ENCODE results near the gene CPLX1.
"Not testable (repeated sequence)": the region's sequence is repeated elsewhere in the genome, so short reads cannot be mapped to it uniquely, and the experiment has no call there.

CPLX1 gene

DNA sequence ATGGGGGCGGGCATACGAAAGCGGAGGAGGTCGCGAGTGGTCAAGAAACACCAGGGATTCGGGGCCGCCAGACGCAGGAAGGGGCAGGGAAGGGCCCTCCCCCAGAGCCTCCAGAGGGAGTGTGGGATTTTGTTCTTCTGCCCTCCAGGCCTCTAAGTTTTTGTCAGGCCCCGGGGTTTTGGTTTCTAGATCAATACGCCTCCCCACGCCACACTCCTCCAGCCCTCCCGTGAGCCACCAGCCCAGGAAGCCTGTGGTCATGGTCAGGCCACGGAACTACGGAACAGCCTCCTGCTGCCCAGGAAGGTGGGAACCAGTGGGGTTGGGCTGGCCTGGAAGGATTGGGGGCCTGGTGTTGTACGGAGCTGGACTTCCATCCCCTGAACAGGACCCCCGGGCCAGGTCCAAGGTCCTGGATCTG is 38.4 kb downstream of the CPLX1 start:
- H3K4me1 Mint-ChIP-seq: peaks cover 35% of the 10 kb centered on the region
- ATAC-seq: no peak
- H3K27me3 Mint-ChIP-seq: peaks cover 68% of the 10 kb centered on the region
- no peak overlapping the region for H3K27ac Mint-ChIP-seq
- H3K9me3 Mint-ChIP-seq: no peaks in the 10 kb centered on the region
- H3K36me3 Mint-ChIP-seq: no peaks in the 10 kb centered on the region
- no peak overlapping the region for H3K4me3 Mint-ChIP-seq

DNA sequence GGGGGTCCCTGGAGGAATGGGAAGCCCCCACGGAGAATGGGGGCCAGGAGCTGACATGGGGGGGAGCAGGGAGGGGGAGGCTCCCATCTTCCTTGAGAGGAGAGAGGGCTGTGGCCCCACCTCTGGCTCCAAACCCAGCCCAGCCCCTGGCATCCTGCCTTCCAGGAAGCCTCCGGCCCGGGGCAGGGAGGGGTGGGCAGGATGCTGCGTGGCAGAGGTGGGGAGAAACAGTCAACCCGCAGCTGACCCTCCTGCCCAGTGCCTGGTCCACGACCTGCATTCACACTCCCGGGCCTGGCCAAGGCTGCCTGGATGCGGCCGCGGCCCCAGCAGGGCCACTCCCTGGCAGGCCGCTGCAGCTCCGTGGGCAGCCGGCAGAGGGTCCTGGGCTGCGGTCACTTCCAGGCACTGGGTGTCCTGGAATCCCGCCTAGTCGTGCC is 39.0 kb downstream of the CPLX1 start:
- Mint-ChIP-seq H3K4me1 (peaks cover 38% of the 10 kb centered on the region), H3K36me3 (no peaks in the 10 kb centered on the region), H3K27me3 (peaks cover 64% of the 10 kb centered on the region), H3K4me3 (no peak overlapping the region), H3K9me3 (no peaks in the 10 kb centered on the region), H3K27ac (no peak overlapping the region)
- no peak for ATAC-seq

DNA sequence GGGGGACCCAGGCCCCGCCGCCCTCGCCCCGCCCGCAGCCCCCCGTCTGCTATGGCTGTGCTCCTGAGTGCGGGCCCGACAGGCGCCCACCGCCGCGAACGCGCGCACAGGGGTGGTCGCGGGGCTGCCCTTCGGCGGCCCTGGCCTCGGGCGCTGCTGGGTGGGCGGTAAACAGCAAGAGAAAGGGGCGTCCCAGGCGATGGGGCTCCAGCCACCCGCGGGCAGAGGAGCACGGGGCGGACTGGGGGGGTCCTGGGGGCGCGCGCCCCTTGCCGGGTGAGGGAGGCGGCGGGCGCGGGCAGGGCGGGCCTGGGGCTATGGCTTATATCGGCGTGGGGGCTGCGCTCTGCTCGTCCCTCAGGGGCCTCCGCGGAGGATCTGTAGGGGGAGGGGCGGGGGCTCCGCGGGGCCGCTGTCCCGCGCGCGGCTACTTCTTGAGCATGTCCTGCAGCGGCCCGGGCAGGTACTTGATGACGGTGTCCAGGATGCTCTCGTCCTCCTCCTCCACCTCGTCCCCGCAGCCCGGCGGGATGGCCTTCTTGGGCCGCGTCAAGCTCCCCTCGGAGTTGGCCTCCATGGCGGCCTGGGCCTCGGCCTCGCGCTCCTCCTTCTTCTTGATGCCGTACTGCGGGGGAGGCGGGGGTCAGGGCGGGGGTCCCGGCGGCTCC is 39.7 kb downstream of the CPLX1 start:
- H3K27ac Mint-ChIP-seq: no peak overlapping the region
- H3K36me3 Mint-ChIP-seq: no peaks in the 10 kb centered on the region
- ATAC-seq: no peak
- no peaks in the 10 kb centered on the region for H3K9me3 Mint-ChIP-seq
- peaks cover 62% of the 10 kb centered on the region for H3K27me3 Mint-ChIP-seq
- no peak overlapping the region for H3K4me3 Mint-ChIP-seq
- H3K4me1 Mint-ChIP-seq: peaks cover 38% of the 10 kb centered on the region

DNA sequence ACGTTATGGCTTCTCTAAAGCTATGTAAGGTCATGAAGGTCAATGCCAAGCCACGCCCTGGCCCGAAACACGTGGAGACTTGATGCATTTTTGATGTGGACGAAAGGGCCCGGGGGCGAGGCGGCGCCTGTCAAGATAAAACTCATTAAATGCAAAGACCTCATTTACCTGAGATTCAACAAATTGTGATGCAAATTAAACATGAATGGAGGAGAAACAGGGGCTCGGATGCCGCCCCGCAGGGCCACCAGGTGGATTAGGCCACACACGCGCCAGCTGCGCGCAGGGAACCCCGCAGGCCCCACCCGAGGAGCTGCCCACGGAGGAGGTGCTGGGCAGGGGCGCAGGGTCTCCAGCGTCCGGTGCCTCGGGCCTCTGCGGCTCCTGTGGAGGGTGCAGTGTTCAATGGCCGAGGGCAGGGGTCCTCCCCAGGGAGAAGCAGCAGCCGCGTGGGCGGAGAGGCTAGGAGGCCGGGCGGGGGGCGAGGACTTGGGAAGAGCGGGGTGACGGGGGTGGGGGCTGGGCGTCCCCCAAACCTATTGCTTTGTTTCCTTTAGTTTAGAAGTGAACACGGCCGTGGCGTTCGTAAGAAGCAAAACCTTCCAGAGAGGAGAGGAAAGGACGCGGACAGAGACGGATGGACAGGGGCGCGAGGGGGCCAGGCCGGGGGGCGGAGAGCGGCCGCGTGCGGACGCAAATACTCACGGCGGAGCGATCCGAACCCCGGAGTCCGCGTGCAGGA is 40.4 kb downstream of the CPLX1 start:
- peaks cover 55% of the 10 kb centered on the region for H3K27me3 Mint-ChIP-seq
- ATAC-seq: no peak
- H3K4me3 Mint-ChIP-seq: peak overlapping the region; percentile 64
- no peaks in the 10 kb centered on the region for H3K9me3 Mint-ChIP-seq
- peaks cover 43% of the 10 kb centered on the region for H3K4me1 Mint-ChIP-seq
- H3K36me3 Mint-ChIP-seq: no peaks in the 10 kb centered on the region
- no peak overlapping the region for H3K27ac Mint-ChIP-seq

DNA sequence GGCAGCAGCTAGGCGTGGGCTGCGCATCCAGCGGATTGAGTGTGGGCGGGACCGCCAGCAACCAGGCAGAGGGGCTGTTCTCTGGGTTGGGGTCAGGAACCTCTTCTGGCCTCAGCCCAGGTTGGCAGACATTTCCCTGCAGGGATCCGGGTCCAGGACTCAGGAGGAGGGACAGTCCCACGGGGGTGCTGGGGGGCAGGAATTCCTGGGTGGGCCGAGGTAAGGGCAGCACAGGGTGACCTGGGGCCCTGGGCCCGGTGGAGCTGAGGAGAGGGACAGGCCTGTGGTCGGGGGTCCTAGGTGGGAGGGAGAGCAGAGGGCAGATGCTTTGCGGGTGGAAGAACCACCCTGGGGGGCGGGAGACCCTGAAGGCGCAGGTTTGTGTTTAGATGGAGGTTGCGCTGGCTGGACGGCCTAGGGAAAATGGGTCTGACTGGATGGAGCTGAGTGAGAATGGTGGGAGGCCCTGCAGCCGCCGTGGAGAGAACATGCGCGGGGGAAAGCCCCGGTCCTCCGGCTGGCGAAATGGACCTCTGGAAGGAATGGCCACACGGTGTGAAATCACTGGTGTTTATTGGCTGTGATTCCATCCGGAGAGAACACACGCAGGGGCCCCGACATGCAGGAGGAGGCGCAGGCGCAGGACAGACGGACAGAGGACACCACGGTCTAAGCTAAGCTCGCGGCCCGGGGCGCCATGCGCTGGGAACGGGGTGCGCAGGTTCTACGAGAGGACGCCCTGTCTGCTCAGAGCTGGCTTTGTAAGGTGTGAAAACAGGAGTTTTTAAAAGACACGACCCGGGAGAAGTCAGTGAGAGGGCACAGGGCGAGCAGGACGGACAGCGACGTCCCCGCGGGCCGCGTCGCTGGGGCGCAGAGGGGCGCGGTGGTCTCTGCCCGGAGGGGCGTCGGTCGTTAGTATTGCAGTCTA is 41.3 kb downstream of the CPLX1 start:
- no peaks in the 10 kb centered on the region for H3K9me3 Mint-ChIP-seq
- H3K27me3 Mint-ChIP-seq: peaks cover 51% of the 10 kb centered on the region
- H3K4me3 Mint-ChIP-seq: peak overlapping the region; percentile 64
- peaks cover 51% of the 10 kb centered on the region for H3K4me1 Mint-ChIP-seq
- H3K27ac Mint-ChIP-seq: no peak overlapping the region
- peaks cover 8% of the 10 kb centered on the region for H3K36me3 Mint-ChIP-seq
- ATAC-seq: no peak

DNA sequence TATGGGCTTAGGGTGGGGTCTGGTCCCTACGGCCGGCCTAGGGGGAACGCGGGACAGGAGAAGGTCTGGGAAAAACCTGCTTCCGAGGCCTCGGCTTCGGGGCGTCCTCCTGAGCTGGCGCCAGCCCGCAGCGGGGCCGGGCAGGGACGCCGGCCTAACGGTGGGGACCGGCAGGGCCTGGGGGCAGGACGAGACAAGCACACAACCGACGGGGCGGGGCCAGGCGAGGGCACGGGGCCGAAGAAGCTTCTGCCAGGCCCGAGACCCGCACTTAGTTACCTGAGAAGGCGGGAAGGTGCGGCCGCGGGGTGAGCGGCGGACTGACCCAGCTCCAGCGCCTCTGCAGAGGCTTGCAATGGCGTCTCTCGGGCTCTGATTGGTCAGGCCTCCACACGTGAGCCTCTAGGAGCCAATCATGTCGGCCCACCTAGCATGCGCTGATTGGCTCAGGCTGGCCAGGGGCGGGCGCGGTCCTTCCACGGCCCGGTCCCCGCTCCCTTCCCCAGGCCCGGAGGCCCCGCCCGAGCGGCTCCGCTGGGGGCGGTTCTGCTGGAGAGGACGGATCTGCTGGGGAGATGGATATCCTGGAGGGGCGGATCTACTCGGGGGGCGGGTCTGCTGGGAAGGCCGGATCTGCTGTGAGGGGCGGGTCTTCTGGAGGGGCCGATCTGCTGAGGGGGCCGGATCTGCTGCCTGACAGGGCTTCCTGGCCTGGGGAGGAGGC is 44.3 kb downstream of the CPLX1 start:
- H3K27ac Mint-ChIP-seq: peak overlapping the region; percentile 88
- peaks cover 65% of the 10 kb centered on the region for H3K4me1 Mint-ChIP-seq
- peak; percentile 99 for ATAC-seq
- peaks cover 22% of the 10 kb centered on the region for H3K27me3 Mint-ChIP-seq
- peak overlapping the region; percentile 90 for H3K4me3 Mint-ChIP-seq
- H3K9me3 Mint-ChIP-seq: no peaks in the 10 kb centered on the region
- peaks cover 31% of the 10 kb centered on the region for H3K36me3 Mint-ChIP-seq

DNA sequence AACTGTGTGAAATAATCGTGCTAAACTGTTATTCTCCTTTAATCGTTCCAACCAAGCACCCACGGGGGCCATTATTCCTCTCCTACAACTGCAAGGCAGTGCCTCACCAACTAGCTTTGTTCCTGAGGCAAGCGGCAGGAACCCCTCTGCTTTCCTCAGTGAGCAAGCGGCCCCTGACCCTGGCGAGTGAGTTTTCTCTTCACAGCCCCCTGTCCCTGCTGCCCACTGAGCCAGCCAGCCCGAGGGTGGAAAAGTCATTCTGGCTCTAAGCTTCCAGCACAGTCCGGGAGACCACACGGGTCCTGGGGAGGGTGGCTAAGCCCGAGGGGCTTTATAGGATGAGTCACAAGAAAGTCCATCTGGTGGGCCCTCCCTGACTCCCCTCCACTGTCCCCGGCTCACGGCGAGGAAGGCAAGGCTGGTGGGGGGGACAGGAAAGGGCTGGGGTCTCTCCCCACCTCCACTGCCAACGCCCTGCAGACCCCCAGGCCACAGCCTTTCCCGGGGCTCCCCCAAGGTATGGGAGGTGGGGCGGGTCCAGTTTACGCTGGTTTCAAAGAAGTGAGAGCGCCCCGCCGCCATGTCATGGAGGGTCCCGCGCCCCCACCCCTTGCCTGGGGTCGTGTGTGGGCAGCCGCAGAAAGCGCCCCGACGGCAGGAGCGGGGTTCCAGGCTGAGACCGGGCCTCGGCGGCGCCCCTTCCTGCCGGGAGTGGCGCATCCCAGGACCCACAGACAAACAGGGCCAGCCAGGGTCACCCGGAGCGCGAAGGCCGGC is 45.0 kb downstream of the CPLX1 start:
- Mint-ChIP-seq H3K36me3 (peaks cover 36% of the 10 kb centered on the region), H3K27ac (peak overlapping the region; percentile 88), H3K27me3 (peaks cover 22% of the 10 kb centered on the region), H3K4me1 (peaks cover 70% of the 10 kb centered on the region), H3K4me3 (peak overlapping the region; percentile 90), H3K9me3 (no peaks in the 10 kb centered on the region)
- no peak for ATAC-seq

DNA sequence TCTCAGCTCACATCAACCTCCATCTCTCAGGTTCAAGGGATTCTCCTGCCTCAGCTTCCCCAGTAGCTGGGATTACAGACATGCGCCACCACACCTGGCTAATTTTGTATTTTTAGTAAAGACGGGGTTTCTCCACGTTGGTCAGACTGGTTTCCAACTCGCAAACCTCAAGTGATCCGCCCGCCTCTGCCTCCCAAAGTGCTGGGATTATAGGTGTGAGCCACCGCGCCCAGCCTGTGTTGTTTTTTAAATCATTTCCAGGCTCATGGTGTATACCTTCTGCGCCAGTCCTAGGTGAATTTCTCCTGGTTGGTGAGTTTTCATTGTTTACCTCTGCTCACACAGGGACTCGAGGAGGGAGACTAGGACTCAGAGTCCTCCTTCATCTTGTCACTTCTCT is 45.7 kb downstream of the CPLX1 start:
- not testable (repeated sequence) for H3K9me3 Mint-ChIP-seq, ATAC-seq
- Mint-ChIP-seq H3K27me3 (peaks cover 16% of the 10 kb centered on the region), H3K27ac (peak overlapping the region; percentile 88), H3K36me3 (peaks cover 39% of the 10 kb centered on the region), H3K4me3 (peak overlapping the region; percentile 90), H3K4me1 (peaks cover 68% of the 10 kb centered on the region)

DNA sequence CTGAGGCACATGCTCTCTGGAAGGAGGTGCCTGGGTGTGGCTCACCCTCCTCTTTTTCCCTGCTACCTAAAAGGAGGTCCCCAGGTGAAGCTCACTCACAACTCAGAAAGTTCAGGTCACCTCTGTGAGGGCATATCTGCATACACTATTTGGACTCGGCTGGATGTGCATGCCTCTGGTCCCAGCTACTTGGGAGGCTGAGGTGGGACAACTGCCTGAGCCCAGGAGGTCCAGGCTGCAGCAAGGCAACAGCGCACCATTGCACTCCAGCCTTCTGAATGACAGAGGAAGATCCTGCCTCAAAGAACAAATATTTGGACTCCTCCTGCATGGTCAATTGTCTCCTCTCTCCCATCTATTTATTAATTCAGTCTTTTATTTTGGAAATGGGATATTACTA is 46.4 kb downstream of the CPLX1 start:
- no peak for ATAC-seq
- Mint-ChIP-seq H3K4me1 (peaks cover 68% of the 10 kb centered on the region), H3K36me3 (peaks cover 46% of the 10 kb centered on the region), H3K27ac (no peak overlapping the region), H3K27me3 (peaks cover 9% of the 10 kb centered on the region), H3K4me3 (no peak overlapping the region), H3K9me3 (peaks cover 2% of the 10 kb centered on the region)

DNA sequence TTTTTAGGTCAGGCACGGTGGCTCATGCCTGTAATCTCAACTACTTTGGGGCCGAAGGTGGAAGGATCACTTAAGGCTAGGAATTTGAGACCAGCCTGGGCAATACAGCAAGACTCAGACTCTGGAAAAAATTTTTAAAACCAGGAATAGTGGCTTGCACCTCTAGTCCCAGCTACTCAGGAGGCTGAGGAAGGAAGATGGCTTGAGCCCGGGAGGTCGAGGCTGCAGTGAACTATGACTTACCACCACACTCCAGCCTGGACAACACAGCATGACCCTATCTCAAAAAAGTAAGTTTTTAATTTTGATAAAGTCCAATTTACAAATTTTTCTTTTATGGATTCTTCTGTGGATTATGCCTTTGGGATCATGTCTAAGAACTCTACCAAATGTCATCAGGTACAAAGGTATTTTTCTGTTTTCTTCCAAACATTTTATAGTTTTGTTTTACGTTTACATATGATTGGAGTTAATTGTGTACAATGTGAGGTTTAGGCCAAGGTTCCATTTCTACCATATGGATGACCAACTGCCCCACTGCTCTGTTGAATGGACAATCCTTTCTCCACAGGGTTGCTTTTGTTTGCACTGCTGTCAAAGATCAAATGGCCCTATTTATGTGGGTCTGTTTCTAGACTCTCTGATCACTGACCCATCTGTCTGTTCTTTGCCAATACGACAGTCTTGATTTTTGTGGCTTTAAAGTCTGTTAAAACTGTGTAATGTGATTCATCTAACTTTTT is 48.2 kb downstream of the CPLX1 start:
- Mint-ChIP-seq H3K27ac (no peak overlapping the region), H3K4me3 (no peak overlapping the region), H3K27me3 (no peaks in the 10 kb centered on the region), H3K36me3 (peaks cover 52% of the 10 kb centered on the region), H3K4me1 (peaks cover 68% of the 10 kb centered on the region), H3K9me3 (peaks cover 2% of the 10 kb centered on the region)
- no peak for ATAC-seq

DNA sequence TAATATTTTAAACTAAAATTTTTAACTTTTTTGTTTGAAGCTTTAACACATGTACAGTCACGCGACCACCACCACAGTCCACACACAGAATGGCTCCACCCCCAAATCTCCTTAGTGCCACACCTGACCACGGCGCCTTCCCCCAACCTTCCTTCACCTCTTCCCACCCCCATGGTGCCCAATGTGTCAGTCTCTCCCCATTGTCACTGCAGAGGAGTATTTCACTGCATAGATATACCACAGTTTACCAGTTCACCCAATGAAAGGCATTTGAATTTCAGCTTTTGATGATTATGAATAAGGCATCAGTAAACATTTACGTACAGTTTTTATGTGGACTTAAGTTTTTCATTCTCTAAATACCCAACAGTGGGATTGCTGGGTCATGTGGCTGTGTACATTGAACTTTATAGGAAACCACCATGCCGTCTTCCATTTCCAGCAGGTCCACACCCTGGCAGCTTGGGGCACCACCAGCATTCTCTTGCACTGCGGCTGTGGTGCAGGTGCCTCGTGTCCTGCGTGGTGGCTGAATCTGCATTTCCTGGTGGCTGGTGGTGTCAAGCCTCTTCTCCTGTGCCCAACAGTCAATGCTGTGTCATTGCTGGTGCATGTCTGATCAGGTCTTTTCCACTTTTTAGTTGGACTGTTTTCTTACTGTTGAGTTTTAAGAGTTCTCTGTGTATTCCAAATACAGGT is 49.0 kb downstream of the CPLX1 start:
- no peak overlapping the region for H3K4me3 Mint-ChIP-seq
- peaks cover 52% of the 10 kb centered on the region for H3K36me3 Mint-ChIP-seq
- H3K9me3 Mint-ChIP-seq: peaks cover 2% of the 10 kb centered on the region
- H3K27me3 Mint-ChIP-seq: no peaks in the 10 kb centered on the region
- H3K27ac Mint-ChIP-seq: no peak overlapping the region
- no peak for ATAC-seq
- peaks cover 63% of the 10 kb centered on the region for H3K4me1 Mint-ChIP-seq

DNA sequence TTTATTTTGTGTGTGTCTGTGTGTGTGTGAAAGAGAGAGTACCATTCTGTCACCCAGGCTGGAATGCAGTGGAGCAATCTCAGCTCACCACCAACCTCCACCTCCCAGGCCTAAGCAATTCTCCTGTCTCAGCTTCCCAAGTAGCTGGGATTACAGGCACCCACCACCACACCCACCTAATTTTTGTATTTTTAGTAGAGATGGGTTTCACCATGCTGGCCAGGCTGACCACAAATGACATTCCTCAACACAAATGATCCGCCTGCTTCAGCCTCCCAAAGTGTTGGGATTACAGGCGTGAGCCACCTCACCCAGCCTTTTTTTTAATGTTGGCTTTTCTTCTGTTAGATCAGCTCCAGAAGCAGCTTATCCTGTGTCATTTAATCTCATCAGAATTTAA is 50.4 kb downstream of the CPLX1 start:
- ATAC-seq, H3K4me3 Mint-ChIP-seq, H3K9me3 Mint-ChIP-seq, H3K27me3 Mint-ChIP-seq, H3K27ac Mint-ChIP-seq: not testable (repeated sequence)
- peaks cover 63% of the 10 kb centered on the region for H3K4me1 Mint-ChIP-seq
- H3K36me3 Mint-ChIP-seq: peaks cover 52% of the 10 kb centered on the region

DNA sequence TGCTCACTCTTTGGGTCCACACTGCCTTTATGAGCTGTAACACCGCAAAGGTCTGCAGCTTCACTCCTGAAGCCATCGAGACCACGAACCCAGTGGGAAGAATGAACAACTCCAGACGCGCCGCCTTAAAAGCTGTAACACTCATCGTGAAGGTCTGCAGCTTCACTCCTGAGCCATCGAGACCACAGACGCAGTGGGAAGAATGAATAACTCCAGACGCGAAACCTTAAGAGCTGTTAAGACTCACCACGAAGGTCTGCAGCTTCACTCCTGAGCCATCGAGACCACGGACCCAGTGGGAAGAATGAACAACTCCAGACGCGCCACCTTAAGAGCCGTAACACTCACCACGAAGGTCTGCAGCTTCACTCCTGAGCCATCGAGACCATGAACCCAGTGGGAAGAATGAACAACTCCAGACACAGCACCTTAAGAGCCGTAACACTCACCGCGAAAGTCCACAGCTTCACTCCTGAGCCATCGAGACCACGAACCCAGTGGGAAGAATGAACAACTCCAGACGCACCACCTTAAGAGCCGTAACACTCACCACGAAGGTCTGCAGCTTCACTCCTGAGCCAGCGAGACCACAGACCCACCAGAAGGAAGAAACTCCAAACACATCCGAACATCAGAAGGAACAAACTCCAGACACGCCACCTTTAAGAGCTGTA is 51.4 kb downstream of the CPLX1 start:
- not testable (repeated sequence) for H3K27ac Mint-ChIP-seq, H3K9me3 Mint-ChIP-seq, H3K4me3 Mint-ChIP-seq, H3K27me3 Mint-ChIP-seq, ATAC-seq
- Mint-ChIP-seq H3K4me1 (peaks cover 54% of the 10 kb centered on the region), H3K36me3 (peaks cover 48% of the 10 kb centered on the region)

Measured in stimulated activated memory B cell treated with anti-CD40 and anti-IgM and Interleukin-4, amounts not matched to agents 10 μg/mL and 1 μg/mL and 100 μg/mL, for 72 hours (primary cell).